Upper lobe of left lung (tissue), 4 donors: ENCODE measurements around the gene GABBR2.

Experiments used
- POLR2A ChIP-seq, 4 donors: fragments of 450-650 bp; IDR thresholded peaks; one replicate each; pipeline ENCODE4 v1.5.1; 2016 to 2017; ENCODE audit warnings: antibody characterized with exemption in 4 of 4, mild to moderate bottlenecking in 2 of 4
- POLR2AphosphoS5 ChIP-seq, 2 donors: sonication (generic); formaldehyde crosslinking; IDR thresholded peaks; one replicate each; pipeline ENCODE4 v1.5.1; 2017; ENCODE audit warnings: antibody characterized with exemption in 2 of 2
- TF ChIP-seq, protein P1 (sequence below), 6 experiments: fragments of 450-650 bp in 4 of 6; fragments of 200-600 bp in 2 of 6; sonication (generic) in 2 of 6; IDR thresholded peaks; one replicate each; pipeline ENCODE4 v1.5.1; 2016 to 2019; ENCODE audit warnings: antibody characterized with exemption in 6 of 6

DNA sequence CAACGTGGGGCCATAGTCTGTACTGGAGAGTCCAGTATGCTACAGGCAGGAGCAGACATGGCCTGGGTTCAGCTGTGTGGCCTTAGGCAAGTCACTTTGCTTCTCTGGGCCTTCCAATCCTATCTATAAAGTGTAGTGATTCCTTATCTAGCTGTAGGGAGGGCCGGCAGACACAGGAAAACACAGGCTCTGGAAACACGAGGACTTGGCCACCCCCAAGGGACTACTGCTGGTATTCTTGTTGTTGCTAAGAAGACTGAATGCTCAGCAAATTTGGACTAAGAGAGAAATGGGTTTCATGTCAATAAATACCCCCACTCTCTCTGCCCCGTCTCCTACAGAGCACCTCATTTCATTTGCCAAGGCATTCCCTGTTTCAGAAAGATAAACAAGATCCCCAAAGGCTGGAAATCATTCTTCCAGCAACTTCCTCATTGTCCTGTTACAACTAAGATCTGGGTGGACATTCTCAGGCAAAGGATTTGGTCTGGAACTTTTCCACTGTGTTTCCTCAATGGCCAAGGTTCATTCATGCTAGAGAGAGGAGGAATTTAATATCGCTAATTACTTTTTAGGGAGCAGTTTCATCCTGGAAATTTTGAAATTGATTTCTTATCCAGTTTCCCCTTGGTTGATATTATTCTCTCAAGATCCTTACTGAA lies 105.8 kb downstream of the GABBR2 start:
- TF ChIP-seq POLR2AphosphoS5 (IDR thresholded peaks at IDR 0.05), result no peak
- TF ChIP-seq, protein P1, sequence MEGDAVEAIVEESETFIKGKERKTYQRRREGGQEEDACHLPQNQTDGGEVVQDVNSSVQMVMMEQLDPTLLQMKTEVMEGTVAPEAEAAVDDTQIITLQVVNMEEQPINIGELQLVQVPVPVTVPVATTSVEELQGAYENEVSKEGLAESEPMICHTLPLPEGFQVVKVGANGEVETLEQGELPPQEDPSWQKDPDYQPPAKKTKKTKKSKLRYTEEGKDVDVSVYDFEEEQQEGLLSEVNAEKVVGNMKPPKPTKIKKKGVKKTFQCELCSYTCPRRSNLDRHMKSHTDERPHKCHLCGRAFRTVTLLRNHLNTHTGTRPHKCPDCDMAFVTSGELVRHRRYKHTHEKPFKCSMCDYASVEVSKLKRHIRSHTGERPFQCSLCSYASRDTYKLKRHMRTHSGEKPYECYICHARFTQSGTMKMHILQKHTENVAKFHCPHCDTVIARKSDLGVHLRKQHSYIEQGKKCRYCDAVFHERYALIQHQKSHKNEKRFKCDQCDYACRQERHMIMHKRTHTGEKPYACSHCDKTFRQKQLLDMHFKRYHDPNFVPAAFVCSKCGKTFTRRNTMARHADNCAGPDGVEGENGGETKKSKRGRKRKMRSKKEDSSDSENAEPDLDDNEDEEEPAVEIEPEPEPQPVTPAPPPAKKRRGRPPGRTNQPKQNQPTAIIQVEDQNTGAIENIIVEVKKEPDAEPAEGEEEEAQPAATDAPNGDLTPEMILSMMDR (IDR thresholded peaks at IDR 0.05), result no peak
- TF ChIP-seq POLR2A (IDR thresholded peaks at IDR 0.05), result no peak
